Thyroid gland (tissue), 4 donors: Measurements from ENCODE around the gene NKX2-1.

Source experiments
- CTCF ChIP-seq, 6 experiments: fragments of 200-600 bp in 3 of 6; fragments of 450-650 bp in 3 of 6; sonication (generic) in 3 of 6; IDR thresholded peaks; one replicate each; pipeline ENCODE4 v1.5.1; 2016 to 2019; ENCODE audit warnings: antibody characterized with exemption in 6 of 6, mild to moderate bottlenecking in 2 of 6, inconsistent platforms in 1 of 6, moderate library complexity in 1 of 6
- POLR2A ChIP-seq, 2 donors: fragments of 450-650 bp; IDR thresholded peaks; one replicate each; pipeline ENCODE4 v1.6.1; 2017; ENCODE audit warnings: antibody characterized with exemption in 2 of 2, mild to moderate bottlenecking in 2 of 2, moderate library complexity in 1 of 2

- TF ChIP-seq CTCF (IDR thresholded peaks at IDR 0.05) (no peak), POLR2A (IDR thresholded peaks at IDR 0.05) (no peak)
Measured at GRCh38 chr14:36525746-36526099, 5.7 kb upstream of the NKX2-1 start.
